Lower lobe of right lung (tissue), 2 donors: ENCODE data around the gene CLDN15. TPM values are rescaled to one million over a fixed set of nuclear protein-coding genes. Genes with fewer than 3 reads are reported as not detected.
"Not testable (repeated sequence)": the region's sequence is repeated elsewhere in the genome, so short reads cannot be mapped to it uniquely, and the experiment has no call there.

Experiments used
- ATAC-seq, 2 donors: fragments of 200-7000 bp; cut with Tn5 transposase; one replicate each; pipeline ENCODE4 v1.9.1; 2020 to 2022; ENCODE audit warnings: mild to moderate bottlenecking in 2 of 2, moderate library complexity in 2 of 2
- DNase-seq: peaks from one replicate; pipeline ENCODE4 v3.0.0-alpha.2; 2020
- H3K27ac ChIP-seq: fragments of 200-600 bp; one replicate; pipeline ENCODE4 v1.8.0; 2022
- H3K27me3 ChIP-seq: fragments of 200-600 bp; one replicate; pipeline ENCODE4 v1.8.0; 2022; ENCODE audit warnings: low read depth
- H3K36me3 ChIP-seq: fragments of 200-600 bp; one replicate; pipeline ENCODE4 v1.8.0; 2022; ENCODE audit warnings: mild to moderate bottlenecking
- H3K4me1 ChIP-seq: fragments of 200-600 bp; one replicate; pipeline ENCODE4 v1.8.0; 2022
- H3K4me3 ChIP-seq: fragments of 200-600 bp; one replicate; pipeline ENCODE4 v1.8.0; 2022; ENCODE audit warnings: mild to moderate bottlenecking
- H3K9me3 ChIP-seq: fragments of 200-600 bp; one replicate; pipeline ENCODE4 v1.8.0; 2022
- CTCF ChIP-seq: fragments of 200-600 bp; IDR thresholded peaks from one replicate; pipeline ENCODE4 v1.8.0; 2022; ENCODE audit warnings: antibody characterized with exemption, mild to moderate bottlenecking
- intact Hi-C: fragments of 100-400 bp; cut with DNase I; formaldehyde crosslinking; loops from one replicate; pipeline ENCODE4 v1.11.0; 2022
- total RNA-seq: library from RNA; stranded (reverse); fragmentation: NEBNext Ultra II Directional; extraction: Animal tissue kit (Norgen Biotek cat#: 25700); gene quantifications from one replicate; pipeline ENCODE4 v1.2.1, GENCODE V29; 2021
- donor health status: DM: no; HTN: yes; CAD: no; lungs with severe emphysema.

Gene CLDN15
- total RNA-seq, 1 donor from 2014 or later: 11.1 TPM

GRCh38 chr7:101207459-101207858 lies 30.1 kb downstream of the CLDN15 start:
- Histone ChIP-seq H3K27ac (no peak overlapping the region), H3K4me3 (no peak overlapping the region), H3K36me3 (peaks cover 62% of the 10 kb centered on the region), H3K9me3 (no peaks in the 10 kb centered on the region), H3K27me3 (peaks cover 12% of the 10 kb centered on the region), H3K4me1 (no peaks in the 10 kb centered on the region)
- ATAC-seq: no peak
- no peak for TF ChIP-seq CTCF
- no peak for DNase-seq
- intact Hi-C loops: no loop called here

GRCh38 chr7:101206665-101207042 lies 30.9 kb downstream of the CLDN15 start:
- H3K4me1 ChIP-seq: peaks cover 8% of the 10 kb centered on the region
- H3K27me3 ChIP-seq: peaks cover 20% of the 10 kb centered on the region
- H3K36me3 ChIP-seq: peaks cover 54% of the 10 kb centered on the region
- intact Hi-C loops: no loop called here
- H3K27ac ChIP-seq: no peak overlapping the region
- DNase-seq (no peak), ATAC-seq (no peak)
- H3K9me3 ChIP-seq: no peaks in the 10 kb centered on the region
- H3K4me3 ChIP-seq: no peak overlapping the region
- no peak for TF ChIP-seq CTCF

- H3K9me3 ChIP-seq: no peaks in the 10 kb centered on the region
- H3K4me1 ChIP-seq: peaks cover 10% of the 10 kb centered on the region
- H3K36me3 ChIP-seq: peaks cover 49% of the 10 kb centered on the region
- no peak overlapping the region for H3K27ac ChIP-seq
- no peak for ATAC-seq
- intact Hi-C loops: no loop called here
- no peak overlapping the region for H3K4me3 ChIP-seq
- no peak for TF ChIP-seq CTCF
- peaks cover 26% of the 10 kb centered on the region for H3K27me3 ChIP-seq
- DNase-seq: no peak
Observed at GRCh38 chr7:101205901-101206664, 31.5 kb downstream of the CLDN15 start.

GRCh38 chr7:101203740-101204738 lies 33.6 kb downstream of the CLDN15 start:
- H3K27ac ChIP-seq, DNase-seq, intact Hi-C loops, H3K9me3 ChIP-seq, H3K4me3 ChIP-seq, ATAC-seq: not testable (repeated sequence)
- Histone ChIP-seq H3K27me3 (peaks cover 44% of the 10 kb centered on the region), H3K4me1 (peaks cover 10% of the 10 kb centered on the region), H3K36me3 (peaks cover 28% of the 10 kb centered on the region)

GRCh38 chr7:101202603-101202918 lies 35.0 kb downstream of the CLDN15 start:
- TF ChIP-seq CTCF: no peak
- peaks cover 10% of the 10 kb centered on the region for H3K4me1 ChIP-seq
- intact Hi-C loops: no loop called here
- peaks cover 57% of the 10 kb centered on the region for H3K27me3 ChIP-seq
- no peak overlapping the region for H3K27ac ChIP-seq
- no peak overlapping the region for H3K4me3 ChIP-seq
- DNase-seq (no peak), ATAC-seq (no peak)
- peaks cover 18% of the 10 kb centered on the region for H3K36me3 ChIP-seq
- H3K9me3 ChIP-seq: no peaks in the 10 kb centered on the region
